GM13977 (cell line): Measurements from ENCODE around the gene SKI.

Experiments used
- DNase-seq: peaks from one replicate; pipeline ENCODE4 v3.0.0; 2012; ENCODE audit warnings: low spot score
- in situ Hi-C: fragments of 300-500 bp; cut with MboI; formaldehyde crosslinking; loops from one replicate; pipeline ENCODE4 v1.12.0; 2022; ENCODE audit warnings: low sequenced_read_pairs, low pct_unique_long_range_greater_than_20kb, mixed read lengths, inconsistent platforms; ENCODE audit not compliant: unreplicated experiment
- TF ChIP-seq, protein P1 (sequence below): IDR thresholded peaks from 2 replicates; pipeline ENCODE4 v1.5.1; 2012; ENCODE audit warnings: mild to moderate bottlenecking, control low read depth; ENCODE audit not compliant: insufficient read depth; ENCODE audit errors: extremely low read depth, missing control alignments

The SKI gene

DNA sequence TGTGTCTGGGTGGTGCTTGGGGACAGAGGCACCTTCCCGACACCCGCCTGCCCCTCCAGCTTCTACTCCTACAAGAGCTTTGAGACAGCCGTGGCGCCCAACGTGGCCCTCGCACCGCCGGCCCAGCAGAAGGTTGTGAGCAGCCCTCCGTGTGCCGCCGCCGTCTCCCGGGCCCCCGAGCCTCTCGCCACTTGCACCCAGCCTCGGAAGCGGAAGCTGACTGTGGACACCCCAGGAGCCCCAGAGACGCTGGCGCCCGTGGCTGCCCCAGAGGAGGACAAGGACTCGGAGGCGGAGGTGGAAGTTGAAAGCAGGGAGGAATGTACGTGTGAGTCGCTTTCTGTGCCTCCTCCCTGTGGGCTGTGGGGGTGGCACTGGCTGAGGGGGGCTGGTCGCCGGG is 75.7 kb downstream of the SKI start:
- in situ Hi-C loops: no loop called here
- TF ChIP-seq, protein P1, sequence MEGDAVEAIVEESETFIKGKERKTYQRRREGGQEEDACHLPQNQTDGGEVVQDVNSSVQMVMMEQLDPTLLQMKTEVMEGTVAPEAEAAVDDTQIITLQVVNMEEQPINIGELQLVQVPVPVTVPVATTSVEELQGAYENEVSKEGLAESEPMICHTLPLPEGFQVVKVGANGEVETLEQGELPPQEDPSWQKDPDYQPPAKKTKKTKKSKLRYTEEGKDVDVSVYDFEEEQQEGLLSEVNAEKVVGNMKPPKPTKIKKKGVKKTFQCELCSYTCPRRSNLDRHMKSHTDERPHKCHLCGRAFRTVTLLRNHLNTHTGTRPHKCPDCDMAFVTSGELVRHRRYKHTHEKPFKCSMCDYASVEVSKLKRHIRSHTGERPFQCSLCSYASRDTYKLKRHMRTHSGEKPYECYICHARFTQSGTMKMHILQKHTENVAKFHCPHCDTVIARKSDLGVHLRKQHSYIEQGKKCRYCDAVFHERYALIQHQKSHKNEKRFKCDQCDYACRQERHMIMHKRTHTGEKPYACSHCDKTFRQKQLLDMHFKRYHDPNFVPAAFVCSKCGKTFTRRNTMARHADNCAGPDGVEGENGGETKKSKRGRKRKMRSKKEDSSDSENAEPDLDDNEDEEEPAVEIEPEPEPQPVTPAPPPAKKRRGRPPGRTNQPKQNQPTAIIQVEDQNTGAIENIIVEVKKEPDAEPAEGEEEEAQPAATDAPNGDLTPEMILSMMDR: no peak
- DNase-seq: no peak

DNA sequence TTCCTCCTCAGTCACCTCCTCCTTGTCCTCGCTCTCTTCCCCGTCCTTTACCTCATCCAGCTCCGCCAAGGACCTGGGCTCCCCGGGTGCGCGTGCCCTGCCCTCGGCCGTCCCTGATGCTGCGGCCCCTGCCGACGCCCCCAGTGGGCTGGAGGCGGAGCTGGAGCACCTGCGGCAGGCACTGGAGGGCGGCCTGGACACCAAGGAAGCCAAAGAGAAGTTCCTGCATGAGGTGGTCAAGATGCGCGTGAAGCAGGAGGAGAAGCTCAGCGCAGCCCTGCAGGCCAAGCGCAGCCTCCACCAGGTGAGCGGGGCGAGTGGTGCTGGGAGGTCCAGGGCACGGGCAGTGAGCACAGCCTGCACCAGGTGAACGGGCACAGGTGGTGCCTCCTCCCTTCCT is 76.2 kb downstream of the SKI start:
- in situ Hi-C loops: no loop called here
- no peak for DNase-seq
- TF ChIP-seq, protein P1: no peak

DNA sequence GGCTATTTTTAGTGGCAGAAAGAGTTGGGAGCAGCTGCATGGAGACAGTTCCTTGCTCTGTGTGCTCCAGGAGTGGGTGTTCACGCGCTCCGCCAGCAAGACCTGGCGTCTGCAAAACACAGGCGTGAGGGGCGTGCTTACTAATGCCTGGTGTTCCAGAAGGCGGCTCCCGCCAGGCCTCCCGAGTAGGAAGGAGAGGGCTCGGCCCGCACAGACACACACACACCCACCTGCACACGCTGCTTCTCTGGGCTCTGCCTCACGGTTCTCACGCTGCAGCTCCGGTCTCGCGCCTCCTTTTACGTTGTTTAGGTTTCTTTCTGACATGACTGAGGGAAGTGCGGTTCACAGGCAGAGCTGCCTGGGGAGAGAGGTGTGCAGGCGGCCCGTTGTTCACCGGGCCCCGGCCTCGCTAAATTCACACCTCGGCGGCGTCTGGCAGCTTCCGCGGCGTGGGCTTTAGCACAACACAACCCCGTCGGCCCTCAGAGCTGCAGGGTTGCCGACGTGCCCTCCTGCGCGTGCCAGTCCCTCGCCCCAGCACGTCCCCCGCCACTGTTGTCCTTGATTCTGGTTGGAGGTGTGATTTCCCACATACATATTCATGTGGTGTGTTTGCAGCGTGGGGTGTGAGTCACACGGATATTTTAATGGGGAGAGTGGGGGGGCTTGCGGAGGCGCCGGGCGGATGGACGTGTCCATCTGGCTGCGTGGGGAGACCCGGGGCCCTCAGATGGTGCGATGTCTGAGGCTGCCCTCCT is 77.0 kb downstream of the SKI start:
- DNase-seq: no peak
- TF ChIP-seq, protein P1: no peak
- in situ Hi-C loops: no loop called here

DNA sequence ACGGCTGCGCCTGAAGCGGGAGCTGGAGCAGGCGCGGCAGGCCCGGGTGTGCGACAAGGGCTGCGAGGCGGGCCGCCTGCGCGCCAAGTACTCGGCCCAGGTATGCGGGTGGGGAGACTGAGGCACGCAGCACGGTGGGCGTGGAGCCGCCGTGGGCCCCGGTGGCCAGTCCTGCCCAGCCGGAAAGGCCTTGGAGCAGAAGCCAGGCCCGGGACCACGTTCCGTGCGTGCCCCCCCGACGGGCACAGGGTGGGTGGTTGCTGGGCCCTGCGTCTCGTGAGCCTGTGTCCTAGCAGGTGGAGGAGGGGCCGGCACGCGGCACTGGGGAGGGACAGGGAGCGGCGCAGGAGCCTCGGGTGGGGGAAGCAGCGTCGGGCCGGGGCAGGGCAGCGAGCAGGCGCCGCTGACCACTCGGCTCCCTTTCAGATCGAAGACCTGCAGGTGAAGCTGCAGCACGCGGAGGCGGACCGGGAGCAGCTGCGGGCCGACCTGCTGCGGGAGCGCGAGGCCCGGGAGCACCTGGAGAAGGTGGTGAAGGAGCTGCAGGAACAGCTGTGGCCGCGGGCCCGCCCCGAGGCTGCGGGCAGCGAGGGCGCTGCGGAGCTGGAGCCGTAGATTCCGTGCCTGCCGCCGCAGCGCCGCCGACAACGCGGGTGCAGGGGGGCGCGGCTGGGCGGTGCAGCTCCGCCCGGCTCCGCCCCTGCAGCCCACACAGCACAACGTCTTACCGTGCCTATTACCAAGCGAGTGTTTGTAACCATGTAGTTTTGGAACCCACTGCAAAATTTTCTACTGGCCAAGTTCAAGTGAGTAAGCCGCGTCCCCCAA is 78.2 kb downstream of the SKI start:
- in situ Hi-C loops: no loop called here
- no peak for DNase-seq
- TF ChIP-seq, protein P1: no peak

DNA sequence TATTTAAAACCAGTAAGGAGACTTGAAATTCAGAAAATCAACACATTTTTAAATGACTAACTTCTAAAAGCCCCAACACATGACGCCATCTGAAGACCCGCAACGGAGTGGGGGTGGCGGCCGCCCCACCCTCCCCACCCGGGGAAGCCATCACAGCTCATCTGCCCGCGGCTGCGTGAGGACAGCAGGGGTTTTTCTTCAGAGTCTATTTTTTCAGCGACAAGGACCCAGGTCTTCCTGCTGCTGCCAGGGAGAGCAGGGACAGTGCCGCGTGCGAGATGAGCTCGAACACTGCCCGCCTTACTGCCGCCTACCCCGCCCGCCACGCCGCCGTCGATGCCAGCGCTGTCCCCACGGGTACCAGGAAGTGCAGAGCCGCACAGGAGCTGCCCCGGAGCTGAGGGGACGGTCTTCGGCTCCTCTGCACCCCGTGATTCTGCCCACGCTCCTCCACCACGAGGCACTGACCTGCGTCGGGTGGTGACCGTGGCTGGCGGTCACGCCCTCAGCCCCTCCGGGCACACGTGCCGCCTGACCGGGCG is 79.0 kb downstream of the SKI start:
- in situ Hi-C loops: no loop called here
- no peak for DNase-seq
- TF ChIP-seq, protein P1: no peak

DNA sequence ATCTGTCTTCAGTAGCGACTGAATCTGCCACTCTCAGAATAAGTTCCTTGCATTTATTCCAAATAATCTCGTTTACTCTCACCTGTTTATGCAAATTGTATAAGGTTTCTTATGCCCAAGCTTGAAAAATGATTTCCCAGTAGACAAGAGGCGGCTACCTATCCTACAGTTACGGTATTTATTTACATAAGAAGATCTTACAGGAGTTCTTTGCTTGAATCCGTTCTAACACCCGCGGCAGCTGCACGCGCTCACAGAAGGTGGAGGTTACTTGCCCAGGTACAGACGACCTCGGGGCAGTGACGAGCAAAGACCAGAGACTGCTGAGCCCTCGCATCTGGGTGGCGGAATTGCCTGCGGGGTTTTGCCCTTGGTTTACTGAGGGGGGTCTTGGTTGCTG is 79.9 kb downstream of the SKI start:
- DNase-seq: no peak
- in situ Hi-C loops: no loop called here
- TF ChIP-seq, protein P1: no peak
